Epithelial cell of esophagus (primary cell): ENCODE results near the gene SEC23IP.
"Not testable (repeated sequence)": the region's sequence is repeated elsewhere in the genome, so short reads cannot be mapped to it uniquely, and the experiment has no call there.

ENCODE experiments used
- DNase-seq: peaks from one replicate; pipeline ENCODE4 v3.0.0; 2010; ENCODE audit warnings: low read depth
- H3K4me3 ChIP-seq: 2 replicates; pipeline ENCODE4 v1.5.1; 2011; ENCODE audit warnings: mild to moderate bottlenecking, low read length, control low read depth
- CTCF ChIP-seq: IDR thresholded peaks from 2 replicates; pipeline ENCODE4 v1.5.1; 2011; ENCODE audit warnings: low read depth, mild to moderate bottlenecking, low read length, control low read depth, inconsistent platforms; ENCODE audit not compliant: insufficient read depth; ENCODE audit errors: missing control alignments

Gene SEC23IP

GRCh38 chr10:119867317-119867716, 25.2 kb upstream of the SEC23IP start:
- no peak for TF ChIP-seq CTCF
- no peak overlapping the region for H3K4me3 ChIP-seq
- no peak for DNase-seq

GRCh38 chr10:119869398-119869797, 23.1 kb upstream of the SEC23IP start:
- DNase-seq, H3K4me3 ChIP-seq: not testable (repeated sequence)

- no peak for TF ChIP-seq CTCF
- peak; percentile 74 for DNase-seq
- peak overlapping the region; percentile 88 for H3K4me3 ChIP-seq
These were observed 20.5 kb upstream of the SEC23IP start for GRCh38 chr10:119871881-119872609.

GRCh38 chr10:119872610-119872859, 20.0 kb upstream of the SEC23IP start, which contains the start of gene MCMBP:
TSS of gene MCMBP (minus strand) at chr10:119872843. CDS start at chr10:119872584, 259 bp downstream.
- TF ChIP-seq CTCF: no peak
- H3K4me3 ChIP-seq: peak within 1 kb of the TSS; percentile 88
- DNase-seq: no peak

GRCh38 chr10:119872860-119873681, 19.5 kb upstream of the SEC23IP start:
- no peak for TF ChIP-seq CTCF
- peak overlapping the region; percentile 88 for H3K4me3 ChIP-seq
- DNase-seq: peak; percentile 88

- no peak overlapping the region for H3K4me3 ChIP-seq
- no peak for DNase-seq
- TF ChIP-seq CTCF: no peak
These were observed 14.0 kb upstream of the SEC23IP start for GRCh38 chr10:119878524-119878923.

GRCh38 chr10:119883901-119884611, 8.5 kb upstream of the SEC23IP start:
- not testable (repeated sequence) for H3K4me3 ChIP-seq, DNase-seq

GRCh38 chr10:119886070-119886469, 6.5 kb upstream of the SEC23IP start:
- DNase-seq: not testable (repeated sequence)

GRCh38 chr10:119888715-119889114, 3.8 kb upstream of the SEC23IP start:
- not testable (repeated sequence) for DNase-seq, H3K4me3 ChIP-seq

More at GRCh38 chr10:119886070-119886469, 6.5 kb upstream of the SEC23IP start:
- not testable (repeated sequence) for H3K4me3 ChIP-seq

GRCh38 chr10:119889201-119889600, 3.3 kb upstream of the SEC23IP start:
- DNase-seq, H3K4me3 ChIP-seq: not testable (repeated sequence)

GRCh38 chr10:119890307-119890706, 2.2 kb upstream of the SEC23IP start:
- H3K4me3 ChIP-seq, DNase-seq: not testable (repeated sequence)

- DNase-seq: not testable (repeated sequence)
- H3K4me3 ChIP-seq: peak overlapping the region; percentile 96
These were observed 712 bp upstream of the SEC23IP start for GRCh38 chr10:119891849-119892187.
